ENCODE results near the gene DEPP1.

The DEPP1 gene

GRCh38 chr10:44993922-44994751 lies 15.5 kb upstream of the DEPP1 start:
- DNase-seq (ENCODE audit: low spot score) = no peak

GRCh38 chr10:44993226-44993921 lies 14.8 kb upstream of the DEPP1 start:
- no peak for DNase-seq (ENCODE audit: low spot score)

GRCh38 chr10:44992732-44993225 lies 14.2 kb upstream of the DEPP1 start:
- DNase-seq (ENCODE audit: low spot score) = no peak

- DNase-seq (ENCODE audit: low spot score) = no peak
Observed at GRCh38 chr10:44992070-44992731, 13.6 kb upstream of the DEPP1 start.

- DNase-seq (ENCODE audit: low spot score) = no peak
Observed at GRCh38 chr10:44991571-44991970, 13.0 kb upstream of the DEPP1 start.

- no peak for DNase-seq (ENCODE audit: low spot score)
Observed at GRCh38 chr10:44990965-44991364, 12.4 kb upstream of the DEPP1 start.

GRCh38 chr10:44990302-44990655 lies 11.7 kb upstream of the DEPP1 start:
- DNase-seq (ENCODE audit: low spot score) = no peak

- DNase-seq (ENCODE audit: low spot score) = no peak
Observed at GRCh38 chr10:44989597-44990301, 11.1 kb upstream of the DEPP1 start.

GRCh38 chr10:44988957-44989585 lies 10.5 kb upstream of the DEPP1 start:
- DNase-seq (ENCODE audit: low spot score) = no peak

- DNase-seq (ENCODE audit: low spot score) = no peak
Observed at GRCh38 chr10:44986670-44987069, 8.1 kb upstream of the DEPP1 start.

- DNase-seq (ENCODE audit: low spot score) = no peak
Observed at GRCh38 chr10:44986179-44986578, 7.6 kb upstream of the DEPP1 start.

GRCh38 chr10:44985175-44985681 lies 6.6 kb upstream of the DEPP1 start:
- no peak for DNase-seq (ENCODE audit: low spot score)

- DNase-seq (ENCODE audit: low spot score) = no peak
Observed at GRCh38 chr10:44984671-44985101, 6.1 kb upstream of the DEPP1 start.

- no peak for DNase-seq (ENCODE audit: low spot score)
Observed at GRCh38 chr10:44983895-44984278, 5.3 kb upstream of the DEPP1 start.

GRCh38 chr10:44983066-44983894 lies 4.7 kb upstream of the DEPP1 start:
- no peak for DNase-seq (ENCODE audit: low spot score)

GRCh38 chr10:44982496-44982895 lies 3.9 kb upstream of the DEPP1 start:
- DNase-seq (ENCODE audit: low spot score) = no peak

- no peak for DNase-seq (ENCODE audit: low spot score)
Observed at GRCh38 chr10:44982114-44982460, 3.5 kb upstream of the DEPP1 start.

- DNase-seq (ENCODE audit: low spot score) = no peak
Observed at GRCh38 chr10:44981172-44982113, 2.8 kb upstream of the DEPP1 start.

- no peak for DNase-seq (ENCODE audit: low spot score)
Observed at GRCh38 chr10:44980309-44981171, 1.9 kb upstream of the DEPP1 start.

Data from HuH-7.5 (cell line).